Stimulated activated CD4-positive, alpha-beta T cell treated with anti-CD3 and anti-CD28 coated beads, Interleukin-1b, Interleukin-23, amount 100 ng/mL, for 24 hours (primary cell): ENCODE data around the gene TREM1.

Source experiments
- DNase-seq, 4 experiments: peaks; one replicate each; pipeline ENCODE4 v3.0.0-alpha.2; 2020; ENCODE audit warnings: low read depth in 4 of 4, low spot score in 1 of 4

The TREM1 gene

DNA sequence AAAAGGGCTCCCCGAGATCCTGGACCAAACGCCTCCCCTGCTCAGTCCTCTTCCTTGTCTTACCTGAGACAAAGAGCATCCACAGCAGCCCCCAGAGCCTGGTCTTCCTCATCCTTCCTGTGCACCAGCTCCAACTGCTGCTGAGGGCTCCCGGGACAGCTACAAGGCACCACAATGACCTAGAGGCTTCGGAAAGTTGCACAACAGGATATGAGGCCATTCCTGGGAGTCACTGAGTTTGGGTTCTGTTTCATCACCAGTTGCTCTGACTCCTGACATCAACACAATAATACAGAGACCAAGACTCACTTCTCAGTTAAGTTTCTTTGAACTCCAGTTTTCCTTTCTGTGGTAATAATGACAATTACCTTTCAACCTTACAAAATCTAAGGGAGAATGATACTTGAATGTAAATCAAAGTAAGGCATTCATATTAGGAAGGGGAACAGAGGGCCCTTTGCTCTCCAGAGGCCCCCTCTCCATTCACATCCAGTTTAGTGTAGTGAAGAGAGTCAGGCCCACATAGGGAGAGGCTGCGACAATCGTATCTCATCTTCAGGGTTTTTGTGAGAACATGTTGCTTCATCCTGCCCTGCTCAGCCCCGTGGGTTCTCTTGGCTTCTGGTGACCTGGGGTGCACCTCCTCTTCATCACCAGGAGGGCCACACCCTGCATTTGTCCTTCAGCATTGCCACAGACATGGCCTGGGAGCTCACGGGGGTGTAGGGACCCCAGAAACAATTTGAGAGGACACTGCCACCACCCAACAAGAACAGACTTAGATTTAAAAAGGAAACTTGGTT, at the start of gene TREM1:
Gene TREM1 (minus strand): TSS at position 139 of the 803 bp plus-strand sequence. CDS start 27 bp downstream, at position 112.
- DNase-seq = no peak

DNA sequence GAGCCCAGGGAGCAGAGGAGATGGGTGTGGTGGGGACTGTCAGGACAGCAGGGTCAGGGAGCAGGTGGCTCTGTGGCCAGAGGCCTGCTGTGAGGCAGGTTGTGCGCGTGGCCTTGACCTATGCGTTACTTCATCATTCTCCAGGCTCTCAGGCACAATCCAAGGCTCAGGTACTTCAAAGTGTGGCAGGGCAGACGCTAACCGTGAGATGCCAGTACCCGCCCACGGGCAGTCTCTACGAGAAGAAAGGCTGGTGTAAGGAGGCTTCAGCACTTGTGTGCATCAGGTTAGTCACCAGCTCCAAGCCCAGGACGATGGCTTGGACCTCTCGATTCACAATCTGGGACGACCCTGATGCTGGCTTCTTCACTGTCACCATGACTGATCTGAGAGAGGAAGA, 49.5 kb upstream of the TREM1 start:
- DNase-seq = no peak

DNA sequence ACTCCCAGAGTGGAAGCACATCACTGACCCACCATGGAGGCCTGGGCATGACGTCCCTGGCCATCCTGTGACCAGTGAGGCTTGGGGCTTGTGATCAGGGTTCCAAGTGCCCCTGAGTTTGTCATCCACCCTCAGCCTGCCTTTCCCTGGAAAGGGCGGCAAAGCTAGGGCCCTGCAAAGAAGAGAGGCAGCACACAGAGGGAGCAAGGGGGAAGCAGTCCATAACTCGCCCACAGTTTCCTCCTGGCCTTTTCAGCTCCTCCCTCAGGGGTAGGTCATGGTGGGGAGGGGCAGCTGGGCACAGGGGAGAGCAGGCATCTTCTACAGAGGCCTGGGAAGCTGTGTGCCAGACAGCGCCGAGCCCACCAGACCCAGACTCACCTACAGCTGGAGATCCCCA, 48.8 kb upstream of the TREM1 start, which contains the start of gene NCR2:
Gene NCR2 (plus strand): TSS at position 313 of the 400 bp plus-strand sequence. CDS start 269 bp downstream, outside the sequence.
- no peak for DNase-seq

DNA sequence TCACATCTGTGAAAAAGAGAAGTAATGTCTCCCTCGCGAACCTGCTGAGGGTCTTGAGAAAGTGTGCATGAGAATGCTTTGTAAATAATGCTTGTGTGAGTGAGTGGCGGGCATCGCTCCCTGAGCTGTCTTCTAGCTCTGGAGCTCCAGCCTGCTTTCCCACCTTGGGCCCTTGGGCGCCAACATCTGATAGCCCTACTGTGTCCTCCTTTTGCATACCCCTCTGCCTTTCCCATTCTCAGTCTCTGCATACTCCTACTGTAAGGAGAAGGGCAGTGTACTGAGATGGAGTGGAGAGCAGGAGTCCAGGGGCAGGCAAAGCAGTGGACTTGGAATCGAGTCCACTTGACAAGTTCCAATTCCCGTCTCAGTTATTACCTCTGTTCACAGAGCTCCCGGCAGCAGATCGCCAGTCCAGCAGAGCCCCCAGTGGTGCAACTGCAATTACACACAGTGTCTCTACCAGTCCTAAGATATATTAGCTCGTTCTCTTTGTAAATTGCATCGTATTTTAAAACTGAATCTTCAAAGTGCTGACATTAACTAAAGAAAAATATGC, 48.1 kb upstream of the TREM1 start:
- no peak for DNase-seq

DNA sequence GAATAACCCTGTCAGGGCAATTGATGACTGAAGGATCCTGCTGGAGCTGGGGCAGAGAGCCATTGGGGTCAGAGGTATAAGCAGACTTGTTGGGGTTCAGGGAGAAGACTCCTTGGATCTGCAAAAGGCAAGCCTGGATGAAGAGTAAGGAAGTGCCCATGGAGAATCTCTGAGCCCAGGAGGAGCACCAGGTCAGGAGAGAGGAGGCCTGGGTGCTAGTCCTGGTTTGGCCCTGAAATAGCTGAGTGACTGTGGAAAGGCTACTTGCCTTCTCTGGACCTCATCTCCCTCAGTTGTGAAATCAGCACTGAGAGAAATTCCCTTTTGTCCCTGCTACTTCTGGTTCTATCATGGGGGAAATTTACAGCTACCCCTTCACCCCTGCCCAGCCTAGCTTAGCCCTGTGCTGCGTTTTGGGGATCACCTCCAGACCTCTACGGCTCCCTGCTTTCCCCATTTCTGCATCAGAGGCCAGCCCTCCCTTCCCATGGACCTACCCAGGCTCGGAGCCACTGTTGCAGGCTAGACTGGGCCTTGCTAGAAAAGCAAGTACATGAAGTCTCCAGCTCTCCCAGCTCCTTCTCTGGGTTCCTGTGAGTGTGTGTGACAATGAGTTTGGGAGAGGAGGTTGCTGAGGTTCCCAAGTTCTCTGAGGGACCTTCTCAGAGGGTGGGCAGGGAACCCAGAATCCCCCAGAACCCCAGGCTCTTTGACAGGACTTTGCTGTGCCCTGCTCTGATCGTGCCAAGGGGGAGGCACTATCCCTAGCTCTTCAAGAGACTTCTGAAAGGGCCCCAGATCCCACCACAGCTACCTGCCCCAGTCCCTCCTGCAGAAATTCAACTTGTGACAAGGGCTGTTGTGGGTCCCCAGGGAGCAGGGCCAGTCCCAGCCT, 46.6 kb upstream of the TREM1 start:
- DNase-seq = no peak

DNA sequence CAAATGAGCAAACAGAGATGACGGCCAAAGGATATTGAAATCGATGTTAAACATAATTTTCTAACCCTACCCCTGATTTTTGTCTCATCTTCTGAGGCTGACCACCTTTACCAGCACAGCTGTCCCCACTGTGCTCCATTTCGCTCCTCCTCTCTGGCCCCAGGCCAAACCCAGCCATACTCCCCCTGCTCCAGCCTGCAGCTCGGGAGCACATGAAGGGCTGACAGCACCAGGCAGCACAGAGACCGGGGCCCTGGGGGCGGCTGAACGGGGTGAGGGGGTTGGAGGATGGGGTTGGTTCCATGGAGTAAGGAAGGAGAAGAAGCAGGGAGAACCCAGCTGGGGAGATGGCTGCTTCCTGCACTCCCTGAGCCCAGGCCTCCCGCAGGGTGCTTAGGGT, 45.8 kb upstream of the TREM1 start:
- DNase-seq = no peak

DNA sequence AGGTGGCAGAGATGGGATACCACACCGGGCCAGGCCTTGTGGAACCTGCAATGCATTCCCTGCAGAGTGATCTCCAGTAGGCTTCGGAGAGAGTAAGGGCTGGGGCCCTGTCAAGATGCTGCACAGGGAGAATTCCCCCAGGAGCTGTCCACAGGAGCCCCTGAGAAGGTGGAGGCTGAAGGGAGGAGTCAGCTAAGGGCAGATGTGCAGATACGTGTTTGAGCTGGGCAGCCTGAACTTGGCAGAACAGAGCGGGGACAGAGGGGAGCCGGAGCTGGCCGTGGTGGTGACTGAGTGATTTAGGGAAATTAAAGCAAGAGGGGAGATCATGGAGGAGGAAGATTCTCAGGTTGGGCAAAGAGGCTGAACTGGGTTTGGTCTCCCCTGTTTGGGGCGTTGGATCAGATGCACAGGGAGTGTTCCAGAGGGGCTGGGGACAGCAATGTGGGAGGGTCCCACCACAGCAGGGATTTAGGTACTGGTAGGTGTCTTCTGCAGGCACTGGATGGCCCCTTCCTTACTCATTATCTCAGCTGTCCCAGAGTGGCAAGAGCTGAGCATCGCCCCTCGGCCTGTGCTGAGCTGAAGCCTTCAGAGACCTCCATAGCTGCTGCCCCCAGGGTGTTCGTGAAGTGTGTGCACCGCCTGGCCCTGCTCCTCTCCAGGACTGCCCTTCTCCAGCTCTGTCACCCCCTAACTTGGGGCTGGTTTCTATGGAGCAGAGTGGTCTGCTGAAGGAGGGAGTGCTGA, 45.1 kb upstream of the TREM1 start:
- DNase-seq = no peak

DNA sequence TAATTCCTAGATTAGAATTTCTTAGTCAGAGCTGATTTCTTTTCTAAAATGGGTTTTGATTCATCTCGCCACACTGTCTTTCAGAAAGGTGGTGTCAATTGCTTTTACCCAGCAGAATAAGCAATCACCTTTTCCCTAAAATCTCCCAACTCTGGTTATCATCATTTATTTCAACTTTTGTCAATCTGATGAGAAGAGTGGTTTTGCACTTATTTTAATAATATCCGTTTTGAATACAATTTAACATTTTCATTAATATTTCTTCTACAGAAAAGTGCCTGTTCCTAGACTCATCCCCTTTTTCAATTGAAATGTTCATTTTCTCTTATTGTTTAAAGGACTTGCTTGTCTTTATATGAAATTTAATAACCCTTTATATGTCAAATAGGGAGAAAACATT, 40.7 kb upstream of the TREM1 start:
- no peak for DNase-seq

DNA sequence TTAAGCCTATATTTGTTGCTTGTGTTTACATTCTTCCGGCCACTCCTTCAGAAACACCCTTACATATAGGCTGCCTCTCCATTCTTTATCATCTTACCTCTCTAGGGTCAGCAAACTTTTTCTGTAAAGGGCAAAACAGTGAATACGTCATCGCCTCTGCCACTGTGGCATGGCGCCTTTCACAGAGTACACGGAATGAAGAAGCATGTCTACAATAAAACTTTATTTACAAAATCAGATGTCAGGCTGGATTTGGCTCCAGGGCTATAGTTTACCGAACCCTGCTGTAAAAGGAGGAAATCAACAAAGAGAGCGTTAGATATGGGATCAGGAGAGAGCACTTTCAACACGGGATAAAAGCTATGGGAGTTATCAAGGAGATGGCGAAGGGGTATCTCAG, 39.6 kb upstream of the TREM1 start:
- DNase-seq = no peak

DNA sequence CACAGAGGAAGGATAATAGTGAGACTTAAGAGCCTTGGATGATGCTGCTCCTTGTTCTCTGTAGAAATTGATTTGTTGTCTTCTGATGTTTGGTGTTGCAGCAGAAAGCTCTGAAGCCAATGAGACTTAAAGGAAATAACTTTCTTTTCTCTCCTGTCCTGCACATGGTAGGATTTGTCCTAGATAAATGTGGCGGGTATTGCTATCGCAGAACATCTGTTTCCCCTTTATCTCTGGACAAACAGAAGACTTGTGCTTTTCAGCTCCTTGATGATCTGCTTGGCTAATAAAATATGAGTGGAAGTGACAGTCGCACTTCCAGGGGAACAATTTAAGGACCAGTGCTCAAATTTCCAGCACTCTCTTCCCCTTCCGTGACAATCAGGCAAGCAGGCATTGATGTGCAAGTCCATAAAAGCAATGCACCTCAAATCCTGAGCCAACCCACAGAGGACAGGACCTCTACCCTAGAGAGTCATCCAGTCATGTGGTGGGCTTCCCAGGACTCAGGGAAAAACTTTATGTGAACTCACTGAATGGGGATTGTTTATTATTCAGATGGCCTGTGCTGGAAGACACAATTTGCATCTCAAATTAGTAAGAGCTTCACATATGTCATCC, 39.1 kb upstream of the TREM1 start:
- DNase-seq = no peak

DNA sequence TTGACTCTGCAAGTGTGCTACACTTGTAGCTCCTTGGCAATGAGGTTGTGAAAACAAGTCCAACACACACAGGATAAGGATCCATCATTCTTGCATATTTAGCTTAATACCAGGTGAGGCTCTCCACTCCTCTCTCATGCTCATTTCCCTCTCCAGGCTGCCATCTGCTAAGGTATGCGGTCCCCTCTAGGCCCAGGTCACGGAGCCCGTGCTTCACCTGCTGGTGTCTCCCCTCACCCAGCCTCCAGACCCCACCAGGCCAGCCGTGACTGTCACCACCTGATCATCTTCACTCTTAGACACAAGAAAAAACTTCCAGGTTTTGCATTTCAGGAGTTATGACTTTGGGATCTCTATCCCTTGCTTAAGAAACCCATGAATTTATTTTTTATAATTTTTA, 34.7 kb upstream of the TREM1 start:
- DNase-seq = no peak

DNA sequence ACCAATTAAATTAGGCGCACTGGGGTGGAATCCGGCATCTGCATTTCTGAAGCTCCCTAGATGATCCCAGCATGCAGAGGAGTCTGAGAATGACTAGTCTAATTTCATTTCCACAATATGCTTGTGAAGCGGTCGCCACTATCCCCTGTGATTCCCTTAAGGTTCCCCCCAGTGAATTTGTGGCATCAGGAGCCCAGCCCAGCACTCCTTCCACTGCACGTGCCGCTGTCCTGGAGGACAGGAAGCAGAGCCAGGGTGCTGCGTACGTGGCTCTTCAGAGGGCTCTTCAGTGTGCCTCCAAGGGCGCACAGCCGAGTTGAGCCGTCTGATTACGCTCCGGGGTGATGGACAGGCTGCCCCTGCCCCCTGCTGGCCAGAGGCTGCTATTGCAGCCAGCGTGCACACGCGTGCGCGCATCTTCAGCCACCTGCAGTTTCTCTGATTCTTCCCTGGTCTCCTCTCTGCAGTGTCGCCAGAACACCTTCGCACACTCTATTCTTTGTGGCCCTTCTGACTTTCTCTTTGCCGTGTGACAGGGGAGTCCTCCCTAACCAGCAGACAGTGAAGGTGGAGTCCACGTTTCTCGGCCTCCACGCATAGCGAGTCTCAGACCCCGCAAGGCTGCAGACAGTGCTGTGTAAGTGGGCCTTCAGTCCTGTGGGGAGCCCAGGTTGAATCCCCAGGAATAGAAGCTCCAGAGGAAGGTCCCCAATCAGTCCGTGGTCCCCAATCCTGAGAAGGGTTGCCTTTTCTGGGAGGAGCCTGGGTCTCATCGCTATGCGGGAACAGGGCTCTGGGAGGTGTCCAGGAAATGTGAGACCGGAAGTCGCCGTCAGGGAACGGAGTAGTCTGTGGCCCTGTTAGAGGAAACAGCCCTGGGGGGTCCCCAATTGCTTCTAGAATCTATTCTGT, 32.4 kb upstream of the TREM1 start:
- DNase-seq = peak; percentile 53 to 76 (median 69)

DNA sequence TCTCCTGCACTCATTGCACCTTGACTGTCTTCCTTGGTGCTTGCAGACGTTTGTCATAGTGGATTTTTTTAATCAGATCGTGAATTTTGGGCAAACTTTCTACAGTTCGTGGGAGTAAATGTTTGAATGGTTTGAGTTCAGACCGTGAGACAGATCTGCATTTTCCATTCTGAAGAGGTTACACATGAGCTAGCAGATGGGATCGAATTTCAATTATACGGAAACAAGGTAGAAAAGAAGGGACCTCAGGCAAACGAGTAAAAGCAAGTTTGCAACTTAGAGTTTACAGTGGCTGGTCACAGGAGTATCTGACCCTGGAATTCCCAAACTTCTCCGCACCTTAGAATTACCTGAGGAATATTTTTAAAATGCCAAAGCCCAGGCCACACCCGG, 31.8 kb upstream of the TREM1 start:
- no peak for DNase-seq

DNA sequence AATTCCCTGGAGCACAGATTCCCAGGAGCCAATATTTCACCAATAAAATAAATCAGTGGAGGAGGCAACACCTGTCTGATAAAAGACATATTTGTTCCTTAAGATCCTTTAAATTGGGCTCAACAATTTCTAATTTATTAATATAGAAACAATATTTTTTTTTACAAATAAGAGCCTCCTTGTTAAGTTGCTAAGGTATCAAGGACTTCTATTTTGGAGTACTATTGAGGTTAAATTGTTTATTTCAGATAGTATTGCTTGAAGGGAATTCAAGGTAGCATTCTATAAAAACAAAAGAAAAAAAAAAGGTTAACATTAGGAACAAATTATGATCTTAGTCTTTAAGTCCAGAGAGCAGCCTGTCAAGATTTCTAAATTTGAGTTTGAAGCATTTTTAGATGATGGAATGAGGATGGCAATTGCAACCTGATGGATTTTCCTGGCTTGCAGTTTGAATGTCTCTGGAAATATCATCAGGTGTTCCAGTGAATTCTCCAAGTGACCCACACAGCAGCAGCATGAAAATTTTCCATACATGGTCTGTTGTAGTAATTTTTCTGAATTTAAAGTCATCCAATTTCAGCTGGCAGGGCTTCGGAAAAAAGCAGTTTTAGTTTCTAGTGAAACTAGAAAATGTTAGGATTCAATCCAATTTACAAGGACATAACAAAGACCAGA, 29.6 kb upstream of the TREM1 start:
- no peak for DNase-seq

DNA sequence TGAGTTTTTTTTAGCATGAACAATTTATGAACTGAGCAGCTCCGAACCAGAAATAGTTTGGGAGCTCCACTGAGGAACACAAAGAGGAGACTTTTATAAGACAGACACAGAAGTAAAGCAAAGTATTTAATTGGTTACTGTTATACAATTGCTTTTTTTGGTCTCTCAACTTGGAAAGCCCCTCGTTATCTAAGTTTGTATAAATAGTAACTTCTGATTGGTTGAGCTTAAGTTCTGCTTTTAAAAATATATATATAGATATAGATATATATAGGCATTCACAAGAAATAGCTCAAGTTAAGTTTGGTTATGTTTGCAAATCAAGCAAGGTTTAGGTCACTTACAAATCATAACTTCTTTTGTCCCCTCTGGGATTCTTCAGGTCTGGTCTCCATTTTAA, 28.7 kb upstream of the TREM1 start:
- no peak for DNase-seq

DNA sequence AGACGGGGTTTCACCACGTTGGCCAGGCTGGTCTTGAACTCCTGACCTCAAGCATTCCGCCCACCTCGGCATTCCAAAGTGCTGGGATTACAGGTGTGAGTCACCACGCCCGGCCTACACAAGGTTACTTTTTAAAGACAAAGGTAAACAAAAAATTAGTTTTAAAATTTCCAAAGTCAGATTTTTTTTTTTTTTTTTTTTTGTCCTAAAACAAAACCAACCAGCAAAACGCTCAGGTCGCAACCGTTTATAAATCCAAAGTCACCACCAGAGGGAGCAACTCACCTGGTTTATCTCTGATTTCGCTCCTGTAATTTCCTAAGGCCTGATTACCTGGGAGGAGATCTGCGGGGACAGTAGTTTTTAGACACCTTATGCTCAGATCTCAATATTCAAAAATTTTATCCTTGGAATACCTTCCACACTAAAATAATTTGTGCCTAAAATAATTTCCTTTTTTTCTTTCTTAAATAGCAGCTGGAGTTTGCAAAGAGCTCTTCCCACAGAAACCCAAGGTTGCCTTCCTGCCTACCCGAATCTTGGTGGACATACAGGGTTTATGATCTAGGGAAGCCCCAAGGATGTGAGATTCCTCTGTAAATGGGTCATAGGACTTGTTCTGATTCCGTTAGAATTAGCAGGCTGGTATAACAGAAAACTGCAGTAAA, 19.8 kb upstream of the TREM1 start:
- peak in 2 of 4 experiments; percentile 31 to 36 for DNase-seq

DNA sequence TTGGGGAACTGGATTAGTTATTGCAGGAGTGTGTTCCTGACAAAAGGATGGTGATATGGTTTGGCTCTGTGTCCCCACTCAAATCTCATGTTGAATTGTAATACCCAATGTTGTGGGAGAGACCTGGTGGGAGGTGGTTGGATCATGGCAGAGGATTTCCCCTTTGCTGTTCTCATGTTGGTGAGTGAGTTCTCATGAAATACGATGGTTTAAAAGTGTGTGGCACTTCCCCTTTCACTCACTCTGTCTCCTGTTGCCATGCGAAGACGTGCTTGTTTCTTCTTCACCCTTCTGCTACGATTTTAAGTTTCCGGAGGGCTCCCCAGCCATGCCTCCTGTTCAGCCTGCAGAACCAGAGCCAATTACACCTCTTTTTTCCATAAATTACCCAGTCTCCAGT, 16.2 kb upstream of the TREM1 start:
- no peak for DNase-seq

DNA sequence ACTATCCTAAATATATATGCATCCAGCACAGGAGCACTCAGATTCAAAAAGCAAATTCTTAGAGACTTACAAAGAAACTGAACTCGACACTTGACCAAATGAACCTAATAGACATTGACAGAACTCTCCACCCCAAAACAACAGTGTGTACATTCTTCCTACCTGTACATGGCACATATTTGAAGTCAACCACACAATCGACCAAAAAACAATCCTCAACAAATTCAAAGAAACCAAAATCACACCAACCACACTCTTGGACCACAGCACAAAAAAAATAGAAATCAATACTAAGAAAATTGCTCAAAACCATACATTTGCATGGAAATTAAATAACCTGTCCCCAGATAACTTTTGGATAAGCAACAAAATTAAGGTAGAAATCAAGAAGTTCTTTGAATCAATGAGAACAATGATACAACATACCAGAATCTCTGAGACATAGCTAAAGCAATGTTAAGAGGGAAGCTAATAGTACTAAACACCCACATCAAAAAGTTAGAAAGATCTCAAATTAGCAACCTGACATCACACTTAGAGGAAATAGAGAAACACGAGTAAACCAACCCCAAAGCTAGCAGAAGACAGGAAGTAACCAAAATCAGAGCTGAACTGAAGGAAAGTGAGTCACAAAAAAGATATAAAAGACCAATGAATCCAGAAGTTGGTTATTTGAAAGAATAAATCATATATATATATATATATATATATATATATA, 12.5 kb upstream of the TREM1 start:
- DNase-seq = no peak
